CD4-positive, alpha-beta T cell treated with Interleukin-6 at 100 ng/mL for 8 hours (primary cell): ENCODE data around the gene ESR2.
"Not testable (repeated sequence)": the region's sequence is repeated elsewhere in the genome, so short reads cannot be mapped to it uniquely, and the experiment has no call there.

Source experiments
- DNase-seq: peaks from one replicate; pipeline ENCODE4 v3.0.0-alpha.2; 2020; ENCODE audit warnings: mixed read lengths, low spot score

ESR2 gene

GRCh38 chr14:64293976-64294671 is at the start of gene ESR2:
Gene ESR2, minus strand, starts transcription at chr14:64294371. Its CDS starts 11,386 bp downstream, at chr14:64282985.
- peak; percentile 5 for DNase-seq

GRCh38 chr14:64340560-64341196 is 46.5 kb upstream of the ESR2 start:
- no peak for DNase-seq

GRCh38 chr14:64338616-64339316 is 44.6 kb upstream of the ESR2 start:
- DNase-seq: peak; percentile 94

- DNase-seq: peak; percentile 3
Observed at GRCh38 chr14:64337888-64338615, 43.9 kb upstream of the ESR2 start.

GRCh38 chr14:64329149-64329548 is 35.0 kb upstream of the ESR2 start:
- no peak for DNase-seq

- no peak for DNase-seq
Observed at GRCh38 chr14:64326502-64326901, 32.3 kb upstream of the ESR2 start.

- no peak for DNase-seq
Observed at GRCh38 chr14:64324895-64325294, 30.7 kb upstream of the ESR2 start.

GRCh38 chr14:64324461-64324860 is 30.3 kb upstream of the ESR2 start:
- DNase-seq: no peak

GRCh38 chr14:64320362-64320761 is 26.2 kb upstream of the ESR2 start:
- not testable (repeated sequence) for DNase-seq

GRCh38 chr14:64318695-64319094 is 24.5 kb upstream of the ESR2 start:
- DNase-seq: not testable (repeated sequence)

- DNase-seq: peak; percentile 38
Observed at GRCh38 chr14:64303471-64303917, 9.3 kb upstream of the ESR2 start.

- DNase-seq: no peak
Observed at GRCh38 chr14:64298773-64299172, 4.6 kb upstream of the ESR2 start.

GRCh38 chr14:64296561-64296960 is 2.4 kb upstream of the ESR2 start:
- DNase-seq: no peak

- DNase-seq: peak; percentile 66
Observed at GRCh38 chr14:64294672-64295413, 672 bp upstream of the ESR2 start.

GRCh38 chr14:64292197-64292596 is 2.0 kb downstream of the ESR2 start:
- DNase-seq: no peak

- DNase-seq: no peak
Observed at GRCh38 chr14:64289571-64289970, 4.6 kb downstream of the ESR2 start.

GRCh38 chr14:64281805-64282204 is 12.4 kb downstream of the ESR2 start:
- no peak for DNase-seq

- DNase-seq: no peak
Observed at GRCh38 chr14:64279704-64280668, 14.2 kb downstream of the ESR2 start.

GRCh38 chr14:64278458-64278857 is 15.7 kb downstream of the ESR2 start:
- no peak for DNase-seq

- DNase-seq: no peak
Observed at GRCh38 chr14:64272019-64272418, 22.2 kb downstream of the ESR2 start.
